ENCODE data around the gene ZNF804A. TPM values are rescaled to one million over a fixed set of nuclear protein-coding genes. Genes with fewer than 3 reads are reported as not detected.
A peak's percentile ranks its signal among the peaks of the same experiment; 100 is the strongest.

Gene ZNF804A
- total and polyA plus RNA-seq, 2 of the 4 experiments (the other 2 are of a cell fraction), result 2.2 to 2.7 TPM

DNA sequence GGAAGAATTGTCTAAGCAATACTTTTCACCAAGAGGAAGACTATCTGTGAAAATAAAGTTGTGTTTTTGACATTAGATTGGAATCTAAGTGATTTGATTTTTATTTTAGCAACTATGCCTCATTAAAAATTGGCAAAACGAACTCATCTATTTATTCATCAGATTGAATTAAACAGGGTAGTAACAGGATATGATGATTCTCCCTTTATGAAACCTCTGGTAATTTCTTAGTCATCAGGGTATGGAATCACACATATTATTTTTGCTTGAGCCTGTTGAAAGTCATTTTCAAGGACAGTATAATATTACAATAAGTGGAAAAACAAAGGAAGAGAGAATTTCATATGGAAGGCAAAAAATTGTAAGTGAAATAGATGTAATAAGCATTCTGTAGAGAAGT lies 22.0 kb downstream of the ZNF804A start:
- no peak overlapping the region for H3K9ac ChIP-seq (ENCODE audit: low read depth, low read length)
- no peaks in the 10 kb centered on the region for H3K9me1 ChIP-seq (ENCODE audit: insufficient read depth, low read length)
- H2BK120ac ChIP-seq (ENCODE audit: low read depth, low read length), result no peak overlapping the region
- no peak overlapping the region for H3K4me2 ChIP-seq (ENCODE audit: low read depth, low read length)
- intact Hi-C loops (cut with micrococcal nuclease), result no loop called here
- H3K23ac ChIP-seq (ENCODE audit: low read depth, low read length), result no peak overlapping the region
- H4K91ac ChIP-seq (ENCODE audit: insufficient read depth, low read depth, low read length), result no peak overlapping the region
- no peaks in the 10 kb centered on the region for H3K27me3 ChIP-seq (ENCODE audit: control insufficient read depth, insufficient read depth, low read length)
- no peak overlapping the region for H3K4me3 ChIP-seq (ENCODE audit: insufficient read depth, low read depth, low read length)
- WGBS, 2 experiments (ENCODE audit: extremely low coverage in 2 of 2, insufficient read length in 1 of 2), result no CpG with 5 or more reads among the region's 1 CpG
- H3K4me1 ChIP-seq (ENCODE audit: control insufficient read depth, insufficient read depth, low read length), result no peaks in the 10 kb centered on the region
- no peak overlapping the region for H4K5ac ChIP-seq (ENCODE audit: low read depth, low read length)
- no peak overlapping the region for H4K8ac ChIP-seq (ENCODE audit: low read depth in 2 of 2, low read length in 2 of 2)
- H4K20me1 ChIP-seq (ENCODE audit: insufficient read depth, low read length), result no peaks in the 10 kb centered on the region
- no peak overlapping the region for H3K4ac ChIP-seq (ENCODE audit: low read depth, low read length)
- no peak for ATAC-seq (ENCODE audit: low read depth)
- in situ Hi-C loops (cut with MboI; ENCODE audit: low sequenced_read_pairs), result no loop called here
- H3K9me3 ChIP-seq (ENCODE audit: control insufficient read depth, insufficient read depth, low read length), result no peaks in the 10 kb centered on the region
- dilution Hi-C loops (cut with HindIII; ENCODE audit: low sequenced_read_pairs, unreplicated experiment), result no loop called here
- H2BK20ac ChIP-seq (ENCODE audit: low read depth, low read length), result no peak overlapping the region
- TF ChIP-seq, protein P1, sequence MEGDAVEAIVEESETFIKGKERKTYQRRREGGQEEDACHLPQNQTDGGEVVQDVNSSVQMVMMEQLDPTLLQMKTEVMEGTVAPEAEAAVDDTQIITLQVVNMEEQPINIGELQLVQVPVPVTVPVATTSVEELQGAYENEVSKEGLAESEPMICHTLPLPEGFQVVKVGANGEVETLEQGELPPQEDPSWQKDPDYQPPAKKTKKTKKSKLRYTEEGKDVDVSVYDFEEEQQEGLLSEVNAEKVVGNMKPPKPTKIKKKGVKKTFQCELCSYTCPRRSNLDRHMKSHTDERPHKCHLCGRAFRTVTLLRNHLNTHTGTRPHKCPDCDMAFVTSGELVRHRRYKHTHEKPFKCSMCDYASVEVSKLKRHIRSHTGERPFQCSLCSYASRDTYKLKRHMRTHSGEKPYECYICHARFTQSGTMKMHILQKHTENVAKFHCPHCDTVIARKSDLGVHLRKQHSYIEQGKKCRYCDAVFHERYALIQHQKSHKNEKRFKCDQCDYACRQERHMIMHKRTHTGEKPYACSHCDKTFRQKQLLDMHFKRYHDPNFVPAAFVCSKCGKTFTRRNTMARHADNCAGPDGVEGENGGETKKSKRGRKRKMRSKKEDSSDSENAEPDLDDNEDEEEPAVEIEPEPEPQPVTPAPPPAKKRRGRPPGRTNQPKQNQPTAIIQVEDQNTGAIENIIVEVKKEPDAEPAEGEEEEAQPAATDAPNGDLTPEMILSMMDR (conservative IDR thresholded peaks at IDR 0.05; ENCODE audit: low read depth, low read length), result no peak
- TF ChIP-seq MAFK (IDR thresholded peaks at IDR 0.05; ENCODE audit: low read depth, low read length), result no peak
- TF ChIP-seq MXI1 (IDR thresholded peaks at IDR 0.05; ENCODE audit: borderline replicate concordance, low read depth, low read length), result no peak
- TF ChIP-seq RAD21 (IDR thresholded peaks at IDR 0.05; ENCODE audit: low read length), result no peak
- no peak for TF ChIP-seq RCOR1 (IDR thresholded peaks at IDR 0.05; ENCODE audit: insufficient replicate concordance, low read length)
- H3K27ac ChIP-seq (ENCODE audit: insufficient read depth, low read length), result no peak overlapping the region
- no peak overlapping the region for H2BK15ac ChIP-seq (ENCODE audit: low read depth, low read length)
- no peak overlapping the region for H3K18ac ChIP-seq (ENCODE audit: low read depth, low read length)
- POLR2A ChIA-PET (ENCODE audit: unreplicated experiment), result no interaction called here
- no TSS peak for BruUV-seq (replicated peaks)
- no peak overlapping the region for H3K14ac ChIP-seq (replicated peaks; ENCODE audit: low read depth, low read length)
- H2BK5ac ChIP-seq (ENCODE audit: low read depth, low read length, poor library complexity, severe bottlenecking), result no peak overlapping the region
- peak; percentile 6 for DNase-seq
- H3K36me3 ChIP-seq (ENCODE audit: control insufficient read depth, insufficient read depth, low read length), result no peaks in the 10 kb centered on the region
- H3K56ac ChIP-seq (ENCODE audit: extremely low read depth, insufficient read depth, low read length), result no peak overlapping the region
- no peak overlapping the region for H2AK5ac ChIP-seq (ENCODE audit: low read depth, low read length)
- H3K79me1 ChIP-seq (ENCODE audit: low read depth in 1 of 2, low read length in 2 of 2), result 0 out of 4 replicates have a peak, but pooled peaks cover 0 to 3% of the 10 kb centered on the region in 2 experiments
- H2AK9ac ChIP-seq (replicated peaks; ENCODE audit: low read depth, low read length, poor library complexity), result no peak overlapping the region
- CTCF ChIA-PET, result no interaction called here
- no peak overlapping the region for H2AFZ ChIP-seq (replicated peaks; ENCODE audit: low read length, poor library complexity)
